WTC11 (cell line): ENCODE results near the gene SLCO2A1. TPM values are rescaled to one million over a fixed set of nuclear protein-coding genes. Genes with fewer than 3 reads are reported as not detected.

Source experiments
- ATAC-seq: fragments of 200-7000 bp; cut with Tn5 transposase; 2 replicates; pipeline ENCODE4 v1.10.0; 2021; ENCODE audit warnings: mild to moderate bottlenecking, moderate library complexity
- CTCF ChIA-PET: fragments of 300-600 bp; sonication (Branson Sonifier 250); formaldehyde crosslinking; loops from one replicate; lab custom pipeline; 2021; ENCODE audit warnings: antibody characterized with exemption; lab: Charles Lee
- POLR2A ChIA-PET: fragments of 350-600 bp; sonication (Branson Sonifier 250); formaldehyde crosslinking; loops from one replicate; lab custom pipeline; 2021; ENCODE audit warnings: antibody characterized with exemption; lab: Charles Lee
- DNase-seq: peaks from one replicate; pipeline ENCODE4 v3.0.0; 2021; ENCODE audit warnings: low spot score
- H3K27ac Mint-ChIP-seq: 2 replicates; pipeline ENCODE4 v1.8.0; 2021; ENCODE audit warnings: mixed read lengths
- H3K27me3 Mint-ChIP-seq: 2 replicates; pipeline ENCODE4 v1.8.0; 2021; ENCODE audit warnings: low read depth, mild to moderate bottlenecking, moderate library complexity, mixed read lengths
- H3K36me3 Mint-ChIP-seq: 2 replicates; pipeline ENCODE4 v1.8.0; 2021; ENCODE audit warnings: mixed read lengths
- H3K4me1 Mint-ChIP-seq: 2 replicates; pipeline ENCODE4 v1.8.0; 2022; ENCODE audit warnings: mixed read lengths
- H3K4me3 Mint-ChIP-seq: 2 replicates; pipeline ENCODE4 v1.8.0; 2021; ENCODE audit warnings: mild to moderate bottlenecking, moderate library complexity, mixed read lengths
- H3K9me3 Mint-ChIP-seq: 2 replicates; pipeline ENCODE4 v1.8.0; 2021; ENCODE audit warnings: mixed read lengths
- AR ChIP-seq: fragments of 250-450 bp; sonication (Bioruptor Pico); IDR thresholded peaks from 2 replicates; pipeline ENCODE4 v1.9.0; 2021; ENCODE audit warnings: mild to moderate bottlenecking
- ATF1 ChIP-seq: sonication (generic); formaldehyde crosslinking; IDR thresholded peaks from 2 replicates; pipeline ENCODE4 v1.8.1; 2023; ENCODE audit warnings: mild to moderate bottlenecking, moderate library complexity, missing genetic modification reagents
- CBFB ChIP-seq: sonication (generic); formaldehyde crosslinking; IDR thresholded peaks from 2 replicates; pipeline ENCODE4 v1.8.1; 2022; ENCODE audit warnings: mild to moderate bottlenecking, low read depth, missing genetic modification reagents
- CREM ChIP-seq: sonication (generic); formaldehyde crosslinking; IDR thresholded peaks from 2 replicates; pipeline ENCODE4 v1.8.1; 2022; ENCODE audit warnings: mild to moderate bottlenecking, missing genetic modification reagents, moderate library complexity
- E2F5 ChIP-seq: sonication (generic); formaldehyde crosslinking; IDR thresholded peaks from 2 replicates; pipeline ENCODE4 v1.8.1; 2022; ENCODE audit warnings: mild to moderate bottlenecking, moderate library complexity, missing genetic modification reagents
- GABPB1 ChIP-seq: sonication (generic); formaldehyde crosslinking; IDR thresholded peaks from 2 replicates; pipeline ENCODE4 v1.8.1; 2023; ENCODE audit warnings: mild to moderate bottlenecking, missing genetic modification reagents
- HMGXB4 ChIP-seq: sonication (generic); formaldehyde crosslinking; IDR thresholded peaks from 2 replicates; pipeline ENCODE4 v1.8.1; 2023; ENCODE audit warnings: mild to moderate bottlenecking, moderate library complexity, missing genetic modification reagents
- IRF1 ChIP-seq: sonication (generic); formaldehyde crosslinking; IDR thresholded peaks from 2 replicates; pipeline ENCODE4 v1.8.0; 2023; ENCODE audit warnings: missing genetic modification reagents
- NR2C2 ChIP-seq: sonication (generic); formaldehyde crosslinking; IDR thresholded peaks from 2 replicates; pipeline ENCODE4 v1.8.0; 2022; ENCODE audit warnings: mild to moderate bottlenecking, missing genetic modification reagents
- OVOL2 ChIP-seq: fragments of 250-450 bp; sonication (Bioruptor Pico); IDR thresholded peaks from 2 replicates; pipeline ENCODE4 v1.9.0; 2021; ENCODE audit warnings: mild to moderate bottlenecking, borderline replicate concordance
- PRDM15 ChIP-seq: sonication (generic); formaldehyde crosslinking; IDR thresholded peaks from 2 replicates; pipeline ENCODE4 v1.8.0; 2022; ENCODE audit warnings: missing genetic modification reagents
- SMAD4 ChIP-seq: sonication (generic); formaldehyde crosslinking; IDR thresholded peaks from 2 replicates; pipeline ENCODE4 v1.8.0; 2022; ENCODE audit warnings: mild to moderate bottlenecking, missing genetic modification reagents
- ZBTB21 ChIP-seq: sonication (generic); formaldehyde crosslinking; IDR thresholded peaks from 2 replicates; pipeline ENCODE4 v1.8.1; 2023; ENCODE audit warnings: mild to moderate bottlenecking, missing genetic modification reagents, borderline replicate concordance
- ZNF219 ChIP-seq: sonication (generic); formaldehyde crosslinking; IDR thresholded peaks from 2 replicates; pipeline ENCODE4 v1.8.0; 2023; ENCODE audit warnings: missing genetic modification reagents, mild to moderate bottlenecking, borderline replicate concordance
- ZNF396 ChIP-seq: fragments of 250-450 bp; sonication (Bioruptor Pico); IDR thresholded peaks from 2 replicates; pipeline ENCODE4 v1.8.0; 2021; ENCODE audit warnings: mild to moderate bottlenecking, moderate library complexity, borderline replicate concordance
- ZNF416 ChIP-seq: fragments of 250-450 bp; sonication (Bioruptor Pico); IDR thresholded peaks from 2 replicates; pipeline ENCODE4 v1.9.0; 2021; ENCODE audit warnings: mild to moderate bottlenecking, inconsistent platforms
- ZNF671 ChIP-seq: fragments of 250-450 bp; sonication (Bioruptor Pico); IDR thresholded peaks from 2 replicates; pipeline ENCODE4 v1.8.0; 2021; ENCODE audit warnings: mild to moderate bottlenecking
- ZSCAN18 ChIP-seq: fragments of 250-450 bp; sonication (Bioruptor Pico); IDR thresholded peaks from 2 replicates; pipeline ENCODE4 v2.1.2; 2022; ENCODE audit warnings: mild to moderate bottlenecking, moderate library complexity
- total RNA-seq: library from RNA; stranded (reverse); gene quantifications from 3 replicates; pipeline ENCODE4 v1.2.3, GENCODE V29; 2021

SLCO2A1 gene
- total RNA-seq, 1 experiment from 2014 or later, result 3.3 TPM

GRCh38 chr3:134014270-134014669 is 15.5 kb downstream of the SLCO2A1 start:
- ATAC-seq, result no peak
- POLR2A ChIA-PET, result no interaction called here
- H3K27ac Mint-ChIP-seq, result no peak overlapping the region
- TF ChIP-seq CBFB (CRISPR knock-in tag) (no peak), HMGXB4 (CRISPR knock-in tag) (no peak), ZNF396 (CRISPR knock-in tag) (no peak), GABPB1 (no peak), IRF1 (CRISPR knock-in tag) (no peak), ZNF671 (CRISPR knock-in tag) (no peak), ZBTB21 (CRISPR knock-in tag) (no peak), ZSCAN18 (CRISPR knock-in tag) (no peak), PRDM15 (no peak), ZNF219 (no peak), ZNF416 (CRISPR knock-in tag) (no peak), AR (CRISPR knock-in tag) (no peak)
- TF ChIP-seq, all 79 proteins: peak for 0
- no peaks in the 10 kb centered on the region for H3K36me3 Mint-ChIP-seq
- H3K27me3 Mint-ChIP-seq, result no peaks in the 10 kb centered on the region; the same call in 1 of the 2 replicates
- CTCF ChIA-PET, result no interaction called here
- H3K4me1 Mint-ChIP-seq, result no peaks in the 10 kb centered on the region
- no peak overlapping the region for H3K4me3 Mint-ChIP-seq
- no peak for DNase-seq
- 0 out of 2 replicates have a peak, but pooled peaks cover 3% of the 10 kb centered on the region for H3K9me3 Mint-ChIP-seq

- POLR2A ChIA-PET, result no interaction called here
- H3K4me3 Mint-ChIP-seq, result no peak overlapping the region
- no peaks in the 10 kb centered on the region; the same call in 1 of the 2 replicates for H3K27me3 Mint-ChIP-seq
- DNase-seq (no peak), ATAC-seq (no peak)
- no peaks in the 10 kb centered on the region for H3K4me1 Mint-ChIP-seq
- CTCF ChIA-PET, result no interaction called here
- no peak overlapping the region for H3K27ac Mint-ChIP-seq
- 0 out of 2 replicates have a peak, but pooled peaks cover 3% of the 10 kb centered on the region for H3K9me3 Mint-ChIP-seq
- H3K36me3 Mint-ChIP-seq, result no peaks in the 10 kb centered on the region
- TF ChIP-seq SMAD4 (no peak), ATF1 (no peak), E2F5 (CRISPR knock-in tag) (no peak), OVOL2 (CRISPR knock-in tag) (no peak), HMGXB4 (CRISPR knock-in tag) (no peak), CREM (CRISPR knock-in tag) (no peak), NR2C2 (no peak), AR (CRISPR knock-in tag) (no peak)
Measured at GRCh38 chr3:134013280-134013679, 16.4 kb downstream of the SLCO2A1 start.
